LNCAP (cell line): Measurements from ENCODE around the gene TIMP4.

ENCODE experiments used
- TF ChIP-seq, protein P1 (sequence below): fragments of 450-650 bp; IDR thresholded peaks from 2 replicates; pipeline ENCODE4 v1.5.1; 2017; ENCODE audit warnings: mild to moderate bottlenecking

The TIMP4 gene

DNA sequence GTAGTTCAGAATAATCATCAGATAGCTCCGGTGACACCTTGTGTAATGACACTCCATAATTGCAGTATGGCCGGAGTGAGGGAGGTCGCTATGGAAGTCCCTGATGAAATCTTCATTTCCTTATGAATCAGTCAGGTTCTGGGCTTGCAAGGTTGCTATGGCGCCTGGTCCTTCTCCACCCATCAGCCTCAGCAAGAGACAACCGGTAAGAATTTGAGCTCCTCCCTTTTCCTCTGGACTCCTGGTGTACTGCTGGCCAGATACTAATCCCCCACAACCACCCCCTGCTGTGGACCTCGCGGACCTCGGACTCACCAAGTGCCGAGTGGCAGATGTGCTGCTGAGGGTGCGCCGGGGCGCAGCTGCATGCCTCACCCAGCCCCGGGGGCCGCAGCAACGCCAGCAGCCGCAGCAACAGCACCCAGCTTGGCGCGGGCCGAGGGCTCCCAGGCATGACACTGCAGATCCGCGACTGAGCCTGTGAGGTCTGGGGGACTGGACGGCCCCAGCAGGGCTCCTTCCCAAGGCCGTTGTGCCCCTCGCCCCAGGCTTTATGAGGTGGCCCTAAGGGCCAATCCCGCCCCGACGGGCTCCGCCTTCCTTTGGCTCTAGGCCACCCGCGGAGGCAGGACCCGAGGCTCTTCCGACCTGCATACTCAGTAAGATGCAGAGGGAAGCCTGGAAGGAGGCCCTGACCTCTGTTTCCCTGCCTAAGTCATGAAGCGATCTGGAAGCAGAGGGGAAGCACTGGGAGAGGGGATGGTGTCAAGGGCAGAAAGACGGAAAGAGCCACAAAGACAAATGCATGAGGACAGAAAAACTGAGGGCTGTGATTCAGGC, at the start of gene TIMP4:
TIMP4 (minus strand) TSS at position 526 of the 840 bp plus-strand sequence; CDS start at position 454, 72 bp downstream.
- TF ChIP-seq, protein P1, sequence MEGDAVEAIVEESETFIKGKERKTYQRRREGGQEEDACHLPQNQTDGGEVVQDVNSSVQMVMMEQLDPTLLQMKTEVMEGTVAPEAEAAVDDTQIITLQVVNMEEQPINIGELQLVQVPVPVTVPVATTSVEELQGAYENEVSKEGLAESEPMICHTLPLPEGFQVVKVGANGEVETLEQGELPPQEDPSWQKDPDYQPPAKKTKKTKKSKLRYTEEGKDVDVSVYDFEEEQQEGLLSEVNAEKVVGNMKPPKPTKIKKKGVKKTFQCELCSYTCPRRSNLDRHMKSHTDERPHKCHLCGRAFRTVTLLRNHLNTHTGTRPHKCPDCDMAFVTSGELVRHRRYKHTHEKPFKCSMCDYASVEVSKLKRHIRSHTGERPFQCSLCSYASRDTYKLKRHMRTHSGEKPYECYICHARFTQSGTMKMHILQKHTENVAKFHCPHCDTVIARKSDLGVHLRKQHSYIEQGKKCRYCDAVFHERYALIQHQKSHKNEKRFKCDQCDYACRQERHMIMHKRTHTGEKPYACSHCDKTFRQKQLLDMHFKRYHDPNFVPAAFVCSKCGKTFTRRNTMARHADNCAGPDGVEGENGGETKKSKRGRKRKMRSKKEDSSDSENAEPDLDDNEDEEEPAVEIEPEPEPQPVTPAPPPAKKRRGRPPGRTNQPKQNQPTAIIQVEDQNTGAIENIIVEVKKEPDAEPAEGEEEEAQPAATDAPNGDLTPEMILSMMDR, result no peak

DNA sequence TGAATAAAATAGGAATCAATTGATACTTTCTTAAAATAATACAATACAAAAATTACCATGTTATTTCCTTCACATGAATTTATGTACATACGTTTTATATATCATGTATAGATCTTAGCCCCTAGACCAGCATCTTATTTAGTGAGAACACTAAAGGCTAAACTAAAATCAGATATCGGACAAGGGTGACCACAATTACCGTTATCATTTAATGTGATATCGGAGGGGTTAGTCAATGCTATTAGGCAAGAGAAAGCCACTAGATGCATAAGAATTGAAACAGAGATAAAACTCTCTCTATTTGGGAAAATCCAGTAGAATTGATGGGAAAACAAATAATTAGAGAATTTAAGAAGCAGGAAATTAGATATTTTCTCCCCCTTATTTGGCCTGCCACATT, 46.5 kb upstream of the TIMP4 start:
- TF ChIP-seq, protein P1, result no peak

DNA sequence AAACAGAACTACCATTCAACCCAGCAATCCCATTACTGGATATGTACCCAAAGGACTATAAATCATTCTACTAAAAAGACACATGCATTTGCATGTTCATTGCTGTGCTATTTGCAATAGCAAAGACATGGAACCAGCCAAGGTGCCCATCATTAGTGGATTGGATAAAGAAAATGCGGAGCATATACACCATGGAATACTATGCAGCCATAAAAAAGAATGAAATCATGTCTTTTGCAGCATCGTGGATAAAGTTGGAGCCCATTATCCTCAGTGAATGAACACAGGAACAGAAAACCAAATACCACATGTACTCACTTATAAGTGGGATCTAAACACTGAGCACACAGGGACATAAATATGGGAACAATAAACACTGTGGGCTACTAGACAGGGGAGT, 43.1 kb upstream of the TIMP4 start:
- TF ChIP-seq, protein P1, result no peak

DNA sequence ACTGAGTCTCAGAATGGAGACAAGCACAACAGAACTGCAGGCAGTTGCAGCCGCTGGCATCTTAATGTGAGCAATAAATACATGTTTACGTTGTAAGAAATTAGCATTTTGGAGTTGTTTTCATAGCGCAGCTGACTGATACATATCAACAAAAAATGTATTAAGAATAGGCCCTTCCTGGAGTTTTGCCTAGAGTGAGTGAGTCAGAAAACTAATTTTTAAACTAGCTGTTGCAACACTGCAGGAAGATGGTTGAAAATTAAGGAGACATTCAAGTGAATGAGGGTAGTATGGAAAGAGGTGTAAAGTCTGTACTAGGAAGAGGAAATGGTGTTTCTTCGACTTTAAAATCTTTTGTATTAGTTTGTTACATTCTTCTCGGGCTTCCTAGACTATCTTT, 39.6 kb upstream of the TIMP4 start:
- TF ChIP-seq, protein P1, result no peak

DNA sequence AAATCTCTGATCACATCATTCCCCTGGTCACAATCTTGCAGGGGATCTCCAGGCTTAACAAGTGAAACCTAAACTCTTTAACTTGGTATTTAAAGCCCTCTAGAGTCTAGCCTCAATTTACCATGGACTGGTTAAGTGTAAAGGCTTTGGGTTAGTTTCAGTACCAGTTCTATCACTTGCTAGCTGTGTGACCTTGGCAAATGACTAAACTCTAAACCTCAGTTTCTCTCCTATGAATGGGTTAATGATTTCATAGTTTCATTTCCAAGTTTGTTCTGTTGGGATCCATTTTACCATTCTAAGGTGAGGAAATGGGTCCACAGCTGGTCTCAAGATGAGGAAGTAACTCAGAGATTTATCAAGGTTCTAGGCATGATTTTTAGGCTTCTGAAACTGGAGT, 38.8 kb upstream of the TIMP4 start:
- TF ChIP-seq, protein P1, result no peak

DNA sequence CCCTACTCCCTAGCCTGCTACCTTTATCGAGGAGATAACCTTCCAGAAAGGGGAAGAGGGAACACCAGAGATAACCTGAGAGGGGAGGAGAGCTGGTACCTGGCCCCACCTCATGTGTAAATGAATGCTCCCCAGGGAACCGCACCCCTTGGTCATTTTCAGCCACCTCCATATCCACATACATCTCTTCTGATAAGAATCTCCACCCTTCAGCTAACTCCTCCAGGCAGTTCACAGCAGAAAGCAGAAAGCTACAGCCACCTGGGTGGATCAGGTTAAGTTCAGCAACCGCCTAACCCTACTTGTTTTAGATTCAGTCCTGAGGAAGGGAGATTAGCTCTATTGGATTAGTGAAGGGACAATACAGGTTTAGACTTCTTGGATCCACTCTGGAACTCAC, 38.0 kb upstream of the TIMP4 start:
- TF ChIP-seq, protein P1, result no peak

DNA sequence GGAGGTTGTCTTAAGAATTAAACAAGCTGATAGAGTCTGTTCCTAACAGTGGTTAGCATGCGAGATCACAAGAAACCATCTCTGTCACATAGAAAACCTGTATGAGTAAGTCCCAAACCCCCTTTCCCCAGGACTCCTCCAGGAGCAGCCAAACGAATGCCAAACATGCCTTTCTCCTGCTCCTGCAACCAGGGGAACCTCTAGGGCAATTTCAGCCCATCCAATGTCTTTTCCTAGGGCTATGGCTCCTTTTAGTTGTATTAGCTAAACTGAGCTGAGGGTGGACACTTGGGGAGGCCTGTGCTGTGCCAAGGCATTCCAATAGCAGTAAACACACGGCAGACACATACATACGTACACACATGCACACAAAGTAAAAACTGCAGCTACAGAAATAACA, 36.5 kb upstream of the TIMP4 start:
- TF ChIP-seq, protein P1, result no peak
